RWPE1 (cell line): Measurements from ENCODE around the gene MCM3AP.
A peak's percentile ranks its signal among the peaks of the same experiment; 100 is the strongest.

ENCODE experiments used
- CTCF ChIA-PET: fragments of 350-600 bp; sonication (Branson Sonifier 250); formaldehyde crosslinking; extraction: SDS; loops from one replicate; lab custom pipeline; 2021; lab: Yijun Ruan, JAX
- POLR2A ChIA-PET: fragments of 400-600 bp; formaldehyde crosslinking; extraction: SDS; loops from one replicate; lab custom pipeline; 2020; ENCODE audit warnings: antibody characterized with exemption; ENCODE audit not compliant: low non-redundant PET; lab: Yijun Ruan, JAX
- DNase-seq: peaks from one replicate; pipeline ENCODE4 v3.0.0; 2012; ENCODE audit warnings: low spot score
- H3K27ac ChIP-seq: fragments of 450-650 bp; 2 replicates; pipeline ENCODE4 v1.5.1; 2017
- CTCF ChIP-seq: fragments of 450-650 bp; conservative IDR thresholded peaks from 2 replicates; pipeline ENCODE4 v1.5.1; 2017; ENCODE audit warnings: low read depth, mild to moderate bottlenecking

Gene MCM3AP

GRCh38 chr21:46285206-46285661 lies at the start of gene MCM3AP:
TSS of gene MCM3AP (minus strand) at chr21:46285611. CDS start at chr21:46285286, 325 bp downstream.
- CTCF ChIA-PET: no interaction called here
- peak within 1 kb of the TSS; percentile 97 for H3K27ac ChIP-seq
- POLR2A ChIA-PET: no interaction called here
- no peak for DNase-seq
- TF ChIP-seq CTCF: no peak

GRCh38 chr21:46334351-46335140 lies 49.1 kb upstream of the MCM3AP start:
- ChIA-PET CTCF (interaction anchor here (0.8 kb wide), 1 partner anchor 9 kb away, joined by 5 read pairs; no protein-coding TSS in a partner anchor), POLR2A (interaction anchor here (0.7 kb wide), 1 partner anchor 176 kb away, joined by 3 read pairs; no protein-coding TSS in a partner anchor)
- no peak for TF ChIP-seq CTCF
- DNase-seq: no peak
- no peak overlapping the region for H3K27ac ChIP-seq

GRCh38 chr21:46329796-46330195 lies 44.4 kb upstream of the MCM3AP start:
- TF ChIP-seq CTCF: no peak
- H3K27ac ChIP-seq: no peak overlapping the region
- POLR2A ChIA-PET: no interaction called here
- no peak for DNase-seq
- CTCF ChIA-PET: no interaction called here

GRCh38 chr21:46328151-46328550 lies 42.7 kb upstream of the MCM3AP start:
- no peak overlapping the region for H3K27ac ChIP-seq
- no peak for DNase-seq
- POLR2A ChIA-PET: interaction anchor here (0.7 kb wide), 1 partner anchor 44 kb away, joined by 3 read pairs; no protein-coding TSS in a partner anchor
- TF ChIP-seq CTCF: no peak
- CTCF ChIA-PET: no interaction called here

- ChIA-PET CTCF (no interaction called here), POLR2A (no interaction called here)
- no peak for DNase-seq
- TF ChIP-seq CTCF: no peak
- H3K27ac ChIP-seq: no peak overlapping the region
Observed at GRCh38 chr21:46327711-46328110, 42.3 kb upstream of the MCM3AP start.

- ChIA-PET CTCF (interaction anchor here (0.6 to 0.9 kb wide), 5 partner anchors 9 to 81 kb away, joined by 3 to 5 read pairs (median 3); no protein-coding TSS in a partner anchor), POLR2A (no interaction called here)
Observed at GRCh38 chr21:46326110-46326703, 40.8 kb upstream of the MCM3AP start.

More at GRCh38 chr21:46326110-46326703, 40.8 kb upstream of the MCM3AP start:
- peak overlapping the region; percentile 45 for H3K27ac ChIP-seq
- TF ChIP-seq CTCF: no peak; the same call in 1 of the 2 replicates
- DNase-seq: no peak
